Stimulated activated CD4-positive, alpha-beta T cell treated with anti-CD3 and anti-CD28 coated beads, Interleukin-4, amount 100 ng/mL, for 24 hours (primary cell): ENCODE measurements around the gene OTUD4.
A peak's percentile ranks its signal among the peaks of the same experiment; 100 is the strongest.

Experiments used
- DNase-seq: peaks from one replicate; pipeline ENCODE4 v3.0.0-alpha.2; 2020

The OTUD4 gene

DNA sequence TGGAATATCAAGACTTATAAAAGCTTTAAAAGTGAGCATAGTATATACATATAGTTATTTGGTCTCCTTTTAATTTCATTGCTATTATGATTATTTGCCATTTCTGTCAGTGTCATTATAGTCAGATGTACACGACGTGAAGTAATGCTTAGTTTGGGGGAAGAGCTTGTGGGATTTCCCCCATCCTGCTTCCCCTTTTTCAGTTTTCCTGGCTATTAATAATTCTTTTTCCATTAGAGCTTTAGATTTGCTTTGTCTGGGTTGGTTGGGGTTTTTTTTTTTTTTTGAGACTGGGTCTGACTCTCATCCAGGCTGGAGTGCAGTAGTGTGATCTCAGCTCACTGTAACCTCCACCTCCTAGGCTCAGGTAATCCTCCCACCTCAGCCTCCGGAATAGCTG lies 76.9 kb downstream of the OTUD4 start:
- DNase-seq = no peak

DNA sequence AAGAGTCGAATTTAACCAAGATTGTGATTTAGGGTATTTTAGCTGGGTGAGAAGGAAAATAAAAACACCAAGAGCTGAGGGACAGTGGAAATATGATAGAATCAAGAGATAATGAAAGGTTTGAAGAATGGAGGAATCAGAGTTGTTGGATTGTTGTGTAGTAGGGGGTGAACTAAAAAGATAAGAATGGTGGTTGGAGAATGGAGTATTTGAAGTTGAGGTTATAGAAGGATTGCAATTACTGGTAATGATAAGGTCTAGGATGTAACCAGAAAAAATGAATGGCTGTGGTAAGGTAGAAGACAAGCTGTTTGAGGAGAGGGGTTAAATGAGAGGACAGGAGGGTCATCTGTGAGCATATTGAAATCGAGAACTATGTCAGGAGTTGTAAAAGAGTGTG lies 77.8 kb downstream of the OTUD4 start:
- DNase-seq = no peak

DNA sequence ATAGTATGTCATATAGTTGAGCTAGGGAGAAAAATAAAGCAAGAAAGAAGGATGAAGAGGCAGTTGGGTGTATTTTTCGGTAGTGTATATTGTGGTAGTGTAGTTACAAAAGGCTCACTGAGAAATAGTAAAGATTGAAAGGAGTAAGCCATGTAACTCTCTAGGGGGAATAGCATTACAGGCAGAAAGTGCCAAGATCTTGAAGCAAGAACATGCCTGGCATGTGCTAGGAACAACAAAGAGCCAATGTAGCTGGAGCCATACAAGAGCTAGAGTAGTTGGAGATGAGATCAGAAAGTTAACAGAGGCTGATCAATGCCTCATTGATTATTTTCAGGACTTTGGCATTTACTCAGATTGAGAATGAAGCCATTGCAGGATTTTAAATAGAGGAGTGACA lies 79.3 kb downstream of the OTUD4 start:
- no peak for DNase-seq

DNA sequence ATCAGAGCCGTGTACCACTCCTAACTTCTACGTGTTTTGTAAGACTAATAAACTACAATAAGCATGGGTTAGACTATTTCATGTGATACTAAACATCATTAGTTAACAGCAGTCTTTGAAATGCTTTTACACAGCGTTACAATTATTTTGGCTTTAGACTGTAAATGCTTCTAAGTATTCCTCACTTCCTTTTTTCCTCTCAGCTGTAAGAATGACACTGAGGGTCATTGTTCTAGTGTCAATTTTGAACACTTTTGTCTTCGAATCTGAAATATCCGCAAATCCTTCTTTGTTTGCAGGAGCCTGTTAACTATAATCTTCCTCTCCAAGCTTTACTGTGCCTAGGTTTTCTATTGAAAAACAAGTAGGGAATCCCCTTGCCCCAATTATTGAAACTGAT lies 80.7 kb downstream of the OTUD4 start:
- DNase-seq = no peak

DNA sequence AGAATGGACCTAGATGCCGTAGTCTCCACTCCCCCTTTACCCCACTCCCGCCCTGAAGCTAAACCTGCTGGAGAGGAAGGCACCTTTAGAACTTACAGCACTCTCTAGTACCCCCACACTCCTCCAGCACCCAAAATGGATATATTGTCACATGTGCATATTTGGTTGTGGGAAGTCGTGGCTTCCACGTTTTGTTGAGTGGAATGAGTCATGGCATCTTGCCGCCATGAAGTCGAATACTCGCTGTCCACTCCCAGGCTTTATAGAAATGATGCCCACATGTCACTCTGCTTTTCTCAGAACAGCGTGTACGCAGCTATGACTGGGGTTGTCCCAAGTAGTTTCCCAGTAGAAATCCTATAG lies 81.7 kb downstream of the OTUD4 start:
- peak; percentile 63 for DNase-seq

DNA sequence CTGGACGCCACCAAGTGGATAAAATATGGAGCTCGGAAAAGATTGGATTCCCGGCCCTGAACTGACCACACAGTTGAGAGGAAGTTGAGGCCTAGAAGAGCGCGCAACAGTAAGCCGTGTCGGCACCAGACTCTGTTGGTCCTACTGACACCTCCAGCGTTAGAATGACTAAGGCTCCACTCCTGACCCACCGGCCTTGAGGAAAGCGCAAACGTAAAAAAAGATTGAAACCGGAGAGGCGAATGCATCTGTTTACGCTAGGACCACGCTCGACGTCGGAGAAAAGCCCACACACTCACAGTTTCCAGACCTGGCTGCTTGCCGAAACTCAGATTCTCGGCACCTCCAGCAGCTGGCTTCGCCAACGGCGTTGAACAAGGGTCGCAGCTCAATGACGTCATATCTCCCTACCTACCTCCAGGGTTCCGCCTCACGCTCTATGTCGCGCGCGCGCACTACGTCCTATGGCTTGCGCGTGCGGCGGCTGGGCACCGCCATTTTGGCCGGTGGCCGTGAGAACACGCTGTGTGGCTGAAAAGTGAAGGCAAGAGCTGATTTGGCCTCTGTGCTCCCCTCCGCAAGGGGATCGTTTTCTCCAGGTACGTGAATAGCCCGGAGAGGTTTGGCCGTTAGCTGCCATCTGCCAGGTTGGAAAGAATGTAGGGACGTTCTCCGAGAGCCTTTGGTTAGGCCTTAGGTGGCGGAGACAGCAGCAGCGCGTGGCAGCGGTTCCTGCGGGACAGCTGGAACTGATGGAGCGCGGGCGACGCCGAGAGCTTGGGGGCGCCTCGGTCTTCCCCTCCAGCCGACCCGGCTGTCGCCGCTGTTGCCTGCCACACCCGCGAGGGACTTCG lies 82.3 kb downstream of the OTUD4 start, which contains the start of the genes ABCE1 and ANAPC10:
TSS of gene ABCE1 (plus strand) at position 491 of the 854 bp plus-strand sequence. CDS start 6,102 bp downstream, outside the sequence.
TSS of gene ANAPC10 (minus strand) at position 376 of the 854 bp plus-strand sequence. CDS start 2,097 bp downstream, outside the sequence.
- DNase-seq = peak; percentile 97

DNA sequence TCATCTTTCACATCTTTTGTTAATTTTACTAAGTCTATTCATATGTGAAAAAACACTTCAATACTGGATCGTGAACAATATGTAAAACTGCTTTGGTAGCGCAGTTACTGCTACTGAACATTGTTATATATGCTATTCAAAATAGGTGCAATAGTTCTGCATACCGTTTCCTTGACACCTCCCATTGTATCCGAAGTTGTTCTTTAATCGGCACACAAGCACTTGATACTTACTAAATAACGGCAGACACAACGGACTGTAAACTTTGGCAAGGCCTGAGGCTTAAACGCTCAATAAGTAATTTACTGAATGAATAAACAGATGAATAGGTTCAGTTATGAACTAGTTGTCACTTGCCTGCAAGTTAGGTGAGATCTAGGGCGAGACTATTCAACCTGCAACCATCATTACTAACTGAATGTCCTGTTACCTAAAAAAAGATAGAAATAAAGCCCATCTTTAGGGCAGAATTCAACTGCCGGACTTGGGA lies 83.0 kb downstream of the OTUD4 start:
- DNase-seq = no peak

DNA sequence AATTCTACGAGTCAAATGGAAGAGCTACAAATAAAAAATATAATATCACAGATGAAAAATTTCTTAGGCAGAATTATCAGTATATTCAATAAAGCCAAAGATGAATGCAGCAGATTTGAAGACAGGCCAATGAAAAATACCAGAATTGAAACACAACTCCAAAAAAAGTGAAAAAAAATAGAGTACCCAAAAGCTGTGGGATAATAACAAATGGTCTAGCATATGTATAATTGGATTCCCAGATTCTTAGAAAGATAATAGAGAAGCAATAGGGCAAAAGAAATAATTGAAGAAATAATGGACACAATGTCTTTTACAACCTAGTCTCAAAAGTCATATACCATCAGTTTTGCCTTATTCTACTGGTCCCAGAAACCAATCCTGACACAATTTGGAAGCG lies 86.8 kb downstream of the OTUD4 start:
- no peak for DNase-seq

DNA sequence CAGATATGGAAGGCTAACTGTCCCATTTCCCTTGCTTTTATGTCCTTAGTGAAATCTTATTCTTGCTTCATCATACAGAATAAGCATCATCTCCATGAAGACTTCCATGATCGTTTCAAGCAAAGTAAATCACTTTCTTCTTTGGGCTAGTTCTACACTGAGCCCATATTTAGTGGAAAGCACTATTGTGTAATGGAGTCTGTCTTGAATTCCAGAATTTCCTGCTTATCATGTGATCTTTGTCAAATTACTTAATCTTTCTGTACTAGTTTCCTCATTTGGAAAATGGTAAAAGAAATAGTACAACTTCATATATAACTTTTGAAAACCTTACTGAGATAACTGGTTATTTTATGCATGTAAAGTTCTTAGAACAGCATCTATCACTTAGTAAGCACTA lies 90.0 kb downstream of the OTUD4 start:
- no peak for DNase-seq

DNA sequence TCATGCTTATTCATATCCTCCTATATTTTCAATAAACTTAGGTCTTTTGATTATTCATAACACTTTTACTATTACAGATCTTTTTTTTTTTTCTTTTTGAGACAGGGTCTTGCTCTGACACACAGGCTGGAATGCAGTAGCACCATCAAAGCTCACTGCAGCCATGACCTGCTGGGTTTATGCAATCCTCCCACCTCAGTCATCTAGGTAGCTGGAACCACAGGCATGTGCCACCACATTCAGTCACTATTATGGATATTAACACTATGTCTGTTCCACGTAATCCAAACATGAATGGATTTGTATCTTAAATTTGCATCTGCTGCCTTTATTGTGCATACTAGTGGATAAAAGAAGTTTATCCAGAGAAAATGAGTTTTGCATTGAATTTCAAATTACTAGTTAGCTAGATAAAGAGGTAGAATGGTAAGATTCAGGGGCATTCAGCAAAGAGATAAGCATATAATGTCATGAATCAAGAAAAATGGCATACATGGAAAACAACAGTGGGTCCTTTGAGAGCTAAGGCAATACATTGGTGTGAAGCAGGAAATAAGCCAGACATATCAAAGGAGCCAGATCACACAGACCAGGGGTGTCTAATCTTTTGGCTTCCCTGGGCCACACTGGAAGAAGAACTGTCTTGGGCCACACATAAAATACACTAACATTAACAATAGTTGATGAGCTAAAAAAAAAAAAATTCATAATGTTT lies 96.3 kb downstream of the OTUD4 start:
- DNase-seq = no peak
